D721Med (cell line): ENCODE data around the gene TTC5.
A peak's percentile ranks its signal among the peaks of the same experiment; 100 is the strongest.

Source experiments
- DNase-seq: peaks from one replicate; pipeline ENCODE4 v3.0.0; 2011; ENCODE audit warnings: low spot score; ENCODE audit not compliant: insufficient read length
- FAIRE-seq: peaks from 2 replicates; lab custom pipeline; 2011; peaks lifted over from hg19 to GRCh38; lab: Jason Lieb, UNC
- CTCF ChIP-seq: IDR thresholded peaks from 2 replicates; pipeline ENCODE4 v1.5.1; 2012; ENCODE audit warnings: mild to moderate bottlenecking, control low read depth; ENCODE audit not compliant: insufficient read depth; ENCODE audit errors: missing control alignments

The TTC5 gene

GRCh38 chr14:20305265-20306078 is at the start of gene TTC5:
TTC5 (minus strand) TSS chr14:20305951; CDS start chr14:20305937, 14 bp downstream.
- no peak for FAIRE-seq
- TF ChIP-seq CTCF: peak; percentile 89

GRCh38 chr14:20350860-20351259 is 45.1 kb upstream of the TTC5 start:
- TF ChIP-seq CTCF: no peak
- FAIRE-seq (no peak), DNase-seq (no peak)

More at GRCh38 chr14:20305265-20306078, at the start of gene TTC5:
- DNase-seq: peak; percentile 33

GRCh38 chr14:20350282-20350681 is 44.5 kb upstream of the TTC5 start:
- no peak for FAIRE-seq
- DNase-seq: no peak
- no peak for TF ChIP-seq CTCF

GRCh38 chr14:20347747-20348146 is 42.0 kb upstream of the TTC5 start:
- no peak for TF ChIP-seq CTCF
- FAIRE-seq: no peak
- no peak for DNase-seq

- DNase-seq: no peak
- no peak for TF ChIP-seq CTCF
- no peak for FAIRE-seq
Observed at GRCh38 chr14:20346713-20347112, 41.0 kb upstream of the TTC5 start.

GRCh38 chr14:20345366-20345765 is 39.6 kb upstream of the TTC5 start:
- DNase-seq: no peak
- FAIRE-seq: no peak
- TF ChIP-seq CTCF: no peak

GRCh38 chr14:20343862-20344220 is 38.1 kb upstream of the TTC5 start:
- no peak for DNase-seq
- FAIRE-seq: no peak
- TF ChIP-seq CTCF: no peak
